ENCODE data around the gene EWSR1. TPM values are rescaled to one million over a fixed set of nuclear protein-coding genes. Genes with fewer than 3 reads are reported as not detected.

Gene EWSR1
- total and polyA plus RNA-seq, 8 donors, result 125 to 352 (median 335) TPM

GRCh38 chr22:29348956-29349355, 80.9 kb downstream of the EWSR1 start:
- H3K36me3 ChIP-seq, result peaks cover 0 to 100% of the 10 kb centered on the region in 2 donors
- no peak for TF ChIP-seq CTCF (IDR thresholded peaks at IDR 0.05)
- H3K27ac ChIP-seq, result no peak overlapping the region
- no peak overlapping the region for H3K4me3 ChIP-seq
- no peaks in the 10 kb centered on the region for H3K27me3 ChIP-seq
- H3K4me1 ChIP-seq, result no peaks in the 10 kb centered on the region
- DNase-seq (no peak), ATAC-seq (no peak)
- no peaks in the 10 kb centered on the region for H3K9me3 ChIP-seq
- intact Hi-C loops (cut with DNase I), result no loop called here

Small RNA genes lying within 50 kb of the gene (microRNA-seq; reads per million reads assigned to microRNA genes)
- gene MIR3653, result 5.0 to 26.3 reads per million in 2 donors

Other genes starting within 250 kb of the EWSR1 start
- gene C22orf31, start 206.4 kb upstream of the EWSR1 start, total RNA-seq, result under 1 TPM in 1 of 2 donors, not detected in 1; 0.29 TPM
- 1 to 10 TPM in 4 of 6 donors, under 1 TPM in 2; 0.65 to 1.6 (median 1.1) TPM for gene C22orf31, start 206.4 kb upstream of the EWSR1 start, polyA plus RNA-seq (ENCODE audit: insufficient read length in 6 of 6)
- gene KREMEN1, start 195.2 kb upstream of the EWSR1 start, total RNA-seq, result 10 to 100 TPM; 24.6 to 42.3 TPM
- gene KREMEN1, start 195.2 kb upstream of the EWSR1 start, polyA plus RNA-seq (ENCODE audit: insufficient read length in 6 of 6), result 10 to 100 TPM; 27.1 to 49.7 (median 33.6) TPM
- gene EMID1, start 62.4 kb upstream of the EWSR1 start, total RNA-seq, result 10 to 100 TPM; 10.5 to 17.7 TPM
- gene EMID1, start 62.4 kb upstream of the EWSR1 start, polyA plus RNA-seq (ENCODE audit: insufficient read length in 6 of 6), result 100 to 1,000 TPM in 2 of 6 donors, 10 to 100 TPM in 4; 78.2 to 110 (median 87.9) TPM
- gene RHBDD3, start 287 bp upstream of the EWSR1 start, total RNA-seq, result 10 to 100 TPM; 24.1 to 34.7 TPM
- gene RHBDD3, start 287 bp upstream of the EWSR1 start, polyA plus RNA-seq (ENCODE audit: insufficient read length in 6 of 6), result 10 to 100 TPM; 27.6 to 41.8 (median 31.8) TPM
- gene GAS2L1, start 38.4 kb downstream of the EWSR1 start, total RNA-seq, result 10 to 100 TPM; 30.6 to 32.6 TPM
- gene GAS2L1, start 38.4 kb downstream of the EWSR1 start, polyA plus RNA-seq (ENCODE audit: insufficient read length in 6 of 6), result 10 to 100 TPM in 1 of 6 donors, 1 to 10 TPM in 5; 5.3 to 10.6 (median 8.3) TPM
- gene RASL10A, start 47.4 kb downstream of the EWSR1 start, total RNA-seq, result 1 to 10 TPM in 1 of 2 donors, under 1 TPM in 1; 0.96 to 1.8 TPM
- gene RASL10A, start 47.4 kb downstream of the EWSR1 start, polyA plus RNA-seq (ENCODE audit: insufficient read length in 6 of 6), result under 1 TPM in 5 of 6 donors, not detected in 1; 0.21 to 0.54 (median 0.36) TPM
- 10 to 100 TPM; 71.6 to 99.1 TPM for gene AP1B1, start 120.3 kb downstream of the EWSR1 start, total RNA-seq
- 10 to 100 TPM; 32.5 to 37.9 (median 34.8) TPM for gene AP1B1, start 120.3 kb downstream of the EWSR1 start, polyA plus RNA-seq (ENCODE audit: insufficient read length in 6 of 6)
- not detected for gene RFPL1, start 170.3 kb downstream of the EWSR1 start, total RNA-seq
- under 1 TPM in 5 of 6 donors, not detected in 1; 0.20 to 0.99 (median 0.47) TPM for gene RFPL1, start 170.3 kb downstream of the EWSR1 start, polyA plus RNA-seq (ENCODE audit: insufficient read length in 6 of 6)
- gene NEFH, start 211.9 kb downstream of the EWSR1 start, total RNA-seq, result under 1 TPM; 0.55 to 0.58 TPM
- gene NEFH, start 211.9 kb downstream of the EWSR1 start, polyA plus RNA-seq (ENCODE audit: insufficient read length in 6 of 6), result 1 to 10 TPM; 4.1 to 5.8 (median 5.2) TPM